Retina (tissue), 1 donor: ENCODE results near the gene TOX2.

Source experiments
- DNase-seq: peaks from one replicate; pipeline ENCODE4 v3.0.0-alpha.2; 2016

Gene TOX2

DNA sequence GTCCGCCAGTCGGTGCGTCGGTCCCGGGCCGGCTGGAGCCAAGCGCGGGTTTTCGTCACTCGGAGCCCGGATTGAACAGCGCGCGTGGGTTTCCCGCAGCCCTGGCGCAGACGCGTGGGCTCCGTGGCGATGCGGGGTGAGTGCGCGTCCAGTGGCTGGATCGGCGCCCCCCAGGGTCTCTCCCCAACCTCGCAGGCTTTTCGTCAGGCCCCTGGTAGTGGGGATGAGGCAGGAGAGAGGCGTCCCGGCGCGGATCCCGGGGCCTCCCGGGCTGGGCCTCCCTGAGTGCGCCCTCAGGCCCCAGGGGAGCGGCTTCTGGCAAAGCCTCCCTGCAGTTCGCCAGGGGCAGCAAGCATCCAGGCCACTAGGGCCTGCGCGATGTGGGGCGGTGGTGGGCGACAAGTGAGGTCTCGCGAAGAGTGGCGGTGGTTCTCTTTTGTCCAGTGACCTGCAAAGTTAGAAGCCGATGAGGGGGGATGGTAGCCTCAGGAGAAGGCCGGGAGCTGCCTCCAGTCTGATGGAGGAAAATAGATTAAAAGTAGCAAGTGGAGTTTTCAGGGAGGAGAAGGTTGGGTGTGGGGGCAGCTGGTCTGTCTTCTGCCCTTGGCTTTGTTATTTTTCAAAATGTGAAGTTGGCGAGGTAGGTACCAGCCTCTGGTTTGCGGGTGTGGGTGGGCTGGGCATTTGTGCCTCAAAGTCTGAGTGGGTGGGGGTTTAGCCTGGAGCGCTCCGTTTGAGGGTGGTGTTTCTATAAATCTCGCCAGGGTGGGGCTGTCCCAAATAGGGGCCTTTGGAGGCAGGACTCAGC, 1.6 kb downstream of the TOX2 start:
- DNase-seq, result no peak

DNA sequence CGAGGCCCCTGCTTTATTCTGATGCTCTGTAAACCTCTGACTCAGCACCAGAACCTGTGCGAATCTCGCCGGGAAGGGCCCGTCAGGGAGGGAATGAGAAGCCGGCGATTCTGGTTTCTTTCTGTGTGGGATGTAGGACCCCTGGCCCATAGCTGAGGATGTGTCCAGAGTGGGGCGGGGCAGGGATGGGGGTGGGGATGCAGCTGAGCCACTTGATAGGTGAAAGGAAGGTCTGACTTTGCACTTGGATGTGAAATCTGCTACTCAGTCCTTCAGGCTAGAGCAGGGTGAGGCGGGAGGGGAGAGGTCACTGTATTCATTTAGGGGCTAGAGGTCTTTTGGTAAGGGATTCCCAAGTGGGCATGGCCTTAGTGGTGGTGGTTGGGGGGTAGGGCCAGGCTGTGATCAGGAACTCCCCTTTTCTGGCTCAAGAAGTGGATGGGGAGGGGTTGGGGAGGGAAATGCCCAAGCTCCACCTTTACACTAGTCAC, 2.3 kb downstream of the TOX2 start:
- DNase-seq, result peak; percentile 14

DNA sequence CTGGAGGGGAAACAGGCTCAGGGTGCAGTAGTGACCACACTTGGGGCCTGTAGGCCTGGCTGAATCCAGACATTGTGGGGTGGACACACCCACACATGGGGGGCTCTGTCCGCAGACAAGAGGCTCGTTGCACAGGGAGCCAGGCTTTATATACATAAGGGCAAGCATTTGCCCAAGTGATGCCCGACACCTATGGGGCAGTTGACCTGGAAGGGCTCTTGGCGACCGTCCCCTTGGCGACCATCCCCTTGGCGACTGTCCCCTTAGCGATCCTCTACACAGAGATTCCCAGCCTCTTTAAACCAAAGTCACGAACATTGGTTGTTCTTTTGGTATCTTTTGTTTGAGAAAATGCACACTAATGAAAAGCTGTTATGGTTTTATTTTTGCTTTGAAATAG, 2.7 kb downstream of the TOX2 start:
- DNase-seq, result peak; percentile 46

DNA sequence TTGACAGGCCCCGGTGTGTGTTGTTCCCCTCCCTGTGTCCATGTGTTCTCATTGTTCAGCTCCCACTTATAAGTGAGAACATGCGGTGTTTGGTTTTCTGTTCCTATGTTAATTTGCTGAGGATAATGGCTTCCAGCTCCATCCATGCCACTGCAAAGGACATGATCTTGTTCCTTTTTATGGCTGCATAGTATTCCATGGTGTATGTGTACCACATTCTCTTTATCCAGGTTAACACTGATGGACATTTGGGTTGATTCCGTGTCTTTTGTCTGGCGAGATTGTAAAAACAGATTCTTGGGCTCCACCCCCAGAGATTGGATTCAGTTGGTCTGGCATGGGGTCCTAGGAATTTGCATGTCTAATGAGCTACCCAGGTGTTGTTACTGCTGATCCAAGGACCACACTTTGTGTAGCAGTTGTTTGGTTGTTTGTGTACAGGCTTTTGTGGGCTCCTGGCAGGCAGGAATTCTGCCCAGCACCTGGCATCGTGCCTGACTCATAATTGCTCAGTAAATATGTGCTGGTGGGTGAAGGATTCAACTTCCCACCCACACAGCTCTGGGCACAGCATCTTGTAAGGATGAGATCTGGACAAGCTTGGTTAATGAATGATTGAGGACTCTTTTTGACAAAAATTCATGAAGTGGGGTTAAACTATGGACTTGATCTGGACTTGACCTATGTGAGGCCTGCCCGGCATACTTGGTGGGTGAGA, 5.2 kb downstream of the TOX2 start:
- no peak for DNase-seq

DNA sequence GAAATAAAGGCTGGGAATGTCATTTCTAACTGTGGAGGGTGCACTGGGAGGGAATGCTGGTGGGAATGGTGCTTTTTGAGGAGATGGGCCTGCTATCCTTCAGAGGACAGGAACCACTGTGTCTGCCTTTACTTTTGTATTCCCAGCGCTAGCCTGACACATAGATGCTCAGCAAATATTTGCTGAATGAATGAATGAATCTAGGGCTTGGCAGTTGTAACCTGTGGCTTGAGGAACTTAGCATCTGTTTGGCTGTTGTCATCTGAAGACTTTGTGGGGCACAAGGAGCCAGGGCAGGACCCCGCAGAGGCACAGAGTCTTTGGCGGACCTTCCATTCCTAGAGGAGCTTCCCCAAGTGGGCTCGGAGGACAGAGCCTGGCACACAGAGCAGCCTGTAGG, 6.1 kb downstream of the TOX2 start:
- DNase-seq, result no peak

DNA sequence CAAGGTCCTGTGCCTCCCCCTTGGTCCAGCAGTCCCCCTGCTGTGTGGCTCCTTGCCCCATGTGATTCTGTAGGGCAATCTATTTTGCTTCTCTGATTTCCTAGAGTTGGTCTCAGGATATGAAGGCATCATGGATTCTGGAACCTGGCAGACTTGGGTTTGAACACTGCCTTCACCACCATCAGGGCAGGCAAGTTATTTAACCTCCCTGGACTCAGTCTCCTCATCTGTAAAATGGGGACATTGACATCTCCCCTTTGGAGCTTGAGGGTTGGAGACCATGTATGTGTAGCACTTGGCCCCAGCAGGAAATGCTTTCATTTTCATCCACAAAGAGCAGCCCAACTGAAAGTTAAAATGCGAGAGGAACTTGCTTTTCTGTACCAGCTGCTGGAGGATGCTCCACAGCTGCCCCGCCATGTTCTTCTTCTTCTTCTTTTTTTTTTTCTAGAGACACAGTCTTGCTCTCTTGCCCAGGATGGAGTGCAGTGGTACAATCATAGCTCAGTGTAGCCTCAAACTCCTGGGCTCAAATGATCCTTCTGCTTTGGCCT, 6.7 kb downstream of the TOX2 start:
- no peak for DNase-seq

DNA sequence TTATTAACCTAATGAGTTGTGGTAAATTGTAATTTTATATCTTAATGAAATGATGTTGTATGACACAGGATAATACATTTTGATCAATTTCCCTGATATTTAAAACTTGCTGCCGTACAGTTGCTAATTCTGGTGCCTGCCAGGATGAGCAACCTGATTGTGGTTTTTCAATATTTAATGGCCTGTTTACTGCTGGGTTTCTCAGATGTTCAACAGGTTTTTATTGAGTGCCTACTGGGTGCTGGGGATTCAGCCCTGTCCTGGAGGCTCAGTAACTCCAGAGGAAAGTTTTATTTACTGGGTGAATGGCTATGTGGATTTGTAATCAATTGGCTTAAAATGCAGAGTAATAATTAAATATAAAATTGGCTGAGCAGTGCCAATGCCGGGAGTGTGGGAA, 8.0 kb downstream of the TOX2 start:
- DNase-seq, result no peak

DNA sequence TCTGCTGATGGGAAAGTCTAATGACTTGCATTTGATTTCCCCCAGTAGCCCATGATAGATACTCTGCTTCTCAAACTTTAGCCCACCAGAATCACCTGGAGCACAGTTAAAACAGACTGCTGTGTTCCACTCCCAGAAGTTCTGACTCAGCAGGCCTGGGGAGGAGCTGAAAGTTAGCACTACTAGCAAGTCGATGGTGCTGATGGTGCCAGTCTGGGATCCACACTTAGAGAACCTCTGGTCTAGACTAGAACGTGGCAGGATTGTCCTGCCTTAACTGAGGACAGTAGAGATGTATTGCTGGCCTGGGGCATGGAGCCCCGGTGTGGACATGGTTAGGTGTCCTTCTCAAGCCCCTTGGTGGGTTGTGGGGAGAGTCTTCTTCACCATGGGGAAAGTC, 8.7 kb downstream of the TOX2 start:
- DNase-seq, result no peak

DNA sequence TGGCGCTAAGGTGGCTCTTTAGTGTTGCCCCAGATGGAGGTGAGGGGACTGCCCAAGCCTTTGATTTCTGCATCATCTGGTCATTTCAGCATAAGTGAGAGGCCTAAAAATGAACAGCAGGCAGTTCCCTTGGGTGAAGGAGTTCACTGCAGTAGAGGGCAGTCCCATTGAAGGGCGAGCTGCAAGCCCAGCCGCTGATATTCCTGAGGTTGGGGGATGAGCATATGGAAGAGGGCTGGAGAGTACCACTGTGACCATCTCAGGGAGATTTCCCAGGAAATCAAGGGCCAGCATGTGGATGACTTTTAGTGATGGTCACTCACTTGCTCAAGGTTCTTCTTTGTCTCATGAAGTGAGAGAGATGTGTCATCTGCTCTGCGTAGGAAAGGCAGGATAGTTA, 9.3 kb downstream of the TOX2 start:
- peak; percentile 15 for DNase-seq

DNA sequence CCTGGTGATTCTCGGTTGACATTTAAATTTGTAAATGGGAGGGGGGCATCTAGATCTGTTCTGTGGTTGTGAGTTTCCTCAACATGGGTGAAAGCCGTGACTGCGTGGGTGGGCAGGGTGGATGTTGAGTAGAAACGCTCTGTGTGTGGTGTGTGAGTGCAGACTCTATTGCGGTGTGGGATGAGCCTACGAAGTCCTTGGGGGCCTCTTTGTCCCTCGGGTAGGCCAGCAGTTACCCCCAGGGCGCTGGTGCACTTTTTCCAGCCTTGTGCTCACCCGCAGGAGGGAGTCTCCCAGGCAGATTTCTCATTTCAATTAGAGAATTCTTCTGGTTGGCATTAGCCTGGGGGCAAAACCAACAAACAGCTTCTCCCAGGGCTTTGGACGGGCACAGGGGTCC, 10.6 kb downstream of the TOX2 start:
- DNase-seq, result no peak

DNA sequence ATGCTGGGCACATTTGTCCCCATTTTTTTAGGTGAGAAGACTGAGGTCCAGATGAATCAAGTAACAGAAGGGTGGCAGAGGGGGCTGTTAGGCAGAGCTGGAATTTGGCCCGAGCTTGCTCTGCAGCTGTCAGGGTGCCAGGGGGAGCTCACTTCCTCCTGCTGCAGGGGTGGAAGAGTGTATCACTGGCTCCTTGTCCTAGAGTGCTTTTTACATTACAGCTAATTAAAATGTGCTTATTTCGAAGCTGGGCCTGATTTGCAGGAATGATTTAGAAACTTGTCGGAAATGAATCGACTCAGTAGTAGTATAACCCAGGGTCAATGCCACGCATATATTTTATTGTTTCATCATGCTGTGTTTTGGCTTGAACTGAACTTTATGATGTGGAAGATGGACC, 11.1 kb downstream of the TOX2 start:
- no peak for DNase-seq

DNA sequence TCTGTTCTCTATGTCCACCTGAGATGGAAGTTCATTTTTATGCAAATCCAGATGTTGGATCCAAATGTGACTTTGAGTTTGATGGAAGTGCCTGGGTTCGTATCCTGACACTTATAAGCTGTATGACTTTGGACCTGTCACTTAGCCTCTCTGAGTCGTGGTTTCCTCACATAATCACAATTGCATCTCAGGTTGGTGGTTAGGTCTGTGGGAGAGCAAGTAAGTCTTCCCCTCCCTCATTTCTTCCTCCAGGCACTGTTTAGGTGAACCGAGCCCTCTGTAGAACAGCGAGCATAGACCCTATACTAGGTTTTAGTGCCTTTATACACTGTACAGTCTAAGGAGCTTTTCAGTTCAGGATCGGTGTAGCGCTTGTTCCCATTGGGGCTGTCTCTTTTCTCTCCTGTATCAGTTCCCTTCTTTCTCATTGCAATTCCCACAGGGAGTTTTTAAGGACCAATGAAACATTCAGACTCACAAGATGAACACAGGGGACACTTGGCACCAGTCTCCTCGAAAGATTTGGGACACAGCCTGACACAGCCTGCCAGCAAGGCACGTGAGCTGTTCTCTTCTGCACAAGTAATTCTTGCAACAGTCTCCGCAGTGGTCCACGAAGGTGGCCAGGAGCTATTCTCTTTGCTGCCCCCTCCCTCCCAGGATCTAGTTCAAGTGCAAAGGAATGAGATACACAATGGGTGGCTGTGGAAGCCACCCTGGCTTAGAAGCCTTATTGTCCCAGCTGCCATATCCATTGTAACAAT, 11.8 kb downstream of the TOX2 start:
- DNase-seq, result no peak

DNA sequence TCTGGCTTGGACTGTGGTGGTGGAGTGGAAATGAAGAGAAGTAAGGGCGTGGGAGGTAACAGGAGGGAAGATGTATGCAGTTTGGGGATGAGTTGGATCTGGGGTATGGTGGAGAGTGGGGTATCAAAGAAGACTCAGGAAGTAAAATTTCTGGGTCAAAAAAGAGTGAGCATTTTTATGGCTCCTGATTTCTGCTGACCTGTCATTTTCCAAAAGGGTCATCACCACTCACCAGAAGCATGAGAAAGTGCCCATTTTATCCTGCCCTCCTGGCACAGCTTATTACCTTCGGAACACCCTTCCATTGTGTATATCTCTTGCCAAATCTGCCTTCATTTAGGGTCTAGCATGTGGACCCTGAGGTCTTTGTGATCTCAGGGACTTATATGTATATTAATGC, 17.3 kb downstream of the TOX2 start:
- no peak for DNase-seq

DNA sequence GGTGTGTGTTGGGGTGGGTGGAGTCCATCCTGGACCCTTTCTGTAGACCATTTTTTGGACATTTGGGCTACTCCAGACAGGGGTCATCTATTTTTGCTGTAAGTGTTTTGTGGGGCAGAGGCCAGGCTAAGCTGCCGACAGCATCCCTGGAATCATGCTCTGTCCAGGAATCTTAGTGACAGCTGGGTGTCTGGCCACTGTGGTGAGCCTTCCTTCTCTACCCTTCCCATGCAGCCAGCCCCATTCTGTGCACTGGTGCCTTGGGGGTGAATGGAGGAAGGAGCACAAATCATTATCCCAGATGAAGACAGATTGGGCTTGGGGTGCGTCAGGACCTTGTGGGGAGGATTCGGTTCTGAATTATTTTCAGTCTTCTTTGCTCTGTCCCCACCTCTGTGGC, 20.2 kb downstream of the TOX2 start:
- DNase-seq, result no peak

DNA sequence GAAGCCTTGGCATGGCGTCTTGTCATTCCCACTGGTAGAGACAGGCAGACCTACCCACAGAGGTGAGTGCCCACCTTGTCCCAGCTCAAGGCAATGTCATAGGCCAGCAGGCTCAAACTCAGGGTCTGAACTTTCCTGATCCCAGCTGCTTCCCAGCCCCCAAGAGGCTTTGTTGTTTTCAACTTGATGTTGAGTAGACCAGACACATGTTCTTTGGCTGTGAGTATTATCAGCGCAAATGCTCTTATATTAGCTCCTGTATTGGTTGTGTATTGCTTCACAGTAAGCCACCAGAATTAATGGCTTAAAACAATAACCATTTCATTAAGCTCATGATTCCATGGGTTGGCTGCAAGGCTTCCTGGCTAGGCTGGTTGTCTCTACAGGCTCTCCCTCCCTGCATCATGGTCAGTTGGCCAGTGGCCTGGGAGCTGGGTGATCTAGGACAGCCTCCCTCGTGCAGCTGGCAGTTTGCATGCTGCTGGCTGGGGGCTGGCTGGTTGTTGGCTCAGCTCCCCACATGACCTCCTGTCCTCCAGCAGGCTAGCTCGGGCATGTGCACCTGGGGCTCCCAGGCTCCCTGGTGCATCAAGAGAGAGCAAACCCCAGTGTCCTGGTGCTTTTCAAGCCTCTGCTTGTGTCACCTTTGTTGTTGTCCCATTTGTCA, 21.6 kb downstream of the TOX2 start:
- peak; percentile 55 for DNase-seq

DNA sequence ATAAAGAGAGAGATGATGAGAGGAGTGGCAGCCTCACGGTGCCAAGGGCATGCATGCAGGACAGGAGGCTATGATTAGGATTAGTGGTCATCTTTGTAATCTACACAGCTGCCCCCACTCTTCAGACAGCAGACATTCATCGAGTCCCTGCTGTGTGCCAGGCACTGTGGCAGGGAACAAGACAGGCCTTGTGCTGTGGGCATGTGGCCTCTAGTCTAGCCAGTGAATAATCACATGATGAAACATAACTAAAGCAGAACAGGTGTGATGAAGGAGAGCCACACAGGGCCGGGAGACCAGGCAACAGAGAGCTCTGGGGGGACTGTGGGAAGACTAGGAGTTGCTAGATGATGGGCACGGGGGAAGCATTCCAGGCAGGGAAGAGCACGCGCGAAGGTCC, 22.2 kb downstream of the TOX2 start:
- DNase-seq, result no peak

DNA sequence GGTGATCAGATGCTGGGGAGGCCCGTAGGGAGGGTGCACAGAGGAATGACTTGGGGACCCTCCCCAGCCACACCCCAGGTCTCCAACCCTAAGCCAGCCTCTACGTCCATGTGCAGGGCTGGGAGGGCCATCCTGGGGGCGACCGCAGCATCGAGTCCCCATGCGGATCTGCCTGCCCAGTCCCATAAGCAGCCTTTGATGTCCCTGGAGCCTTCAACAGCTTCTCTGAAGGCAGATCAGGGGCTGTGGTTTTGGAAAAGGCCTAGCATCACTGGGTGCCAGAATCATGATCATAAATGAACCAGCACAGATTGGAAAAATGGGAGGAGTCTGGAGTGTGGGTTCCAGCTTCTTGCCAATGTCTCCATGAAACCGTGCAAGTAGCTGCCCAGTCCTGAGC, 22.9 kb downstream of the TOX2 start:
- no peak for DNase-seq

DNA sequence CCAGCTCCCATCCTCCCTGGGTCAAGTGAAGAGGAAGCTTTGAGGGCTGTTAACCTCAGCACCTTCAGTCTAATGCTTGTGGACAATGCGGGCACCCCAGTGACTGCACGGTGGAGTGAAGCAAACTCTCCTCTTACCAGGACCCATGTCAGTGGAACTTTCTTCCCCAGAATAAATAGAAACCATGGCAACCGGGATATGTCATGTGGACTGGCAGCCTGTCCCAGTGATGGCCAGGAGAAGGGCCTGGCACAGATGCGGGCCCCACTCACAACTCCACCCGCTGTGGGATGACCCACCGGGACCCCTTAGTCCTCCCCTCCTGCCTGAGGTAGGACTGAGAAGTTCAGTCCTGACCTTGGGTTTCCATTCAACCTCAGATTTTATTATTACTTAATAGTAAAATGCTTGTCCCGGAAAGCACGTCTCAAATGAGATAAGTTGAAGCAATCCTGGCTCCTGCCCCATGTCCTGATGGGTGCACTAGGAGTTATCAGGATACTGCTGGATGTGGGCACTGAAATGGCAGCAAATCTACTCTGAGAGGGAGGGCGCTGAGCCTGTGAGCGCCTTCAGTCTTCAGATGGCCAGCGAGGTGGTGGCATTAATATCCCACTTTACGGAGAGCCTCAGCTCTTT, 23.5 kb downstream of the TOX2 start:
- no peak for DNase-seq

DNA sequence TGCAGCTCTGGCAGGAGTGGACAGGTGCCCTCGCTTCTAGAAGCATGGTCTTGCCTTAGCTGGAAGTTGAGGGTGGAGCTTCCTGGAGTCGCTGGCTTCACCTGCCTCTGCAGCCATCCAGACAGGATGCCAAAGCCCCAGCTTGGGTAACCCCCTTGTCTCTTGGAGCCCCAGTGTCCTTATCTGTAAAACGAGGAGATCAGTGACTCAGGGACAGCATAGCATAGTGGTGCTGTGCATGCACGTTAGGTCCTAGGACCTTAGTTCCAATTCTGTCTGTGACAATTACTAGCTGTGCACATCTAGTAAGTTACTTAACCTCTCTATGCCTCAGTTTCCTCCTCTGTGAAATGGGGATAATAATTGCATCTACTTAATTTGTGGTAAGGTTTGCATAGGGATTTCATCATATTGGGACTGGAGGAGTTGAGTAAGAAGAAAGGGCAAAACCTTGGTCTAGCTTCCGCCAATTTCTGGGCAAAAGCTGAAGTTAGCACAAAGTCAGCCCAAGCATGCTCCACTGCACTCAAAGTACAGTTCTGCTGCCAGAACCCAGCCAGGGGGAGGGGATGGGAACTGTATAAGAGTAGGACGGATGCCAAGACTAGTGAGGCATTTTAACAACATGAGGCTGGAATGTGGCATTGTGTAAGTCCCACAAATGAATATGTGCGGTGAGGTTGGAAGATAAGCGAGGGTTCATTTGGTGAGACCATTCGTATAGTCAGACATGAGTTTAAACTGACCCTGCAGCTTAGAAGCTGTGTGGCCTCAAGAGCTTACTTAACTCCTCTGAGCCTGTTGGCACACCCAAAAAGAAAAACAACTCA, 24.5 kb downstream of the TOX2 start:
- no peak for DNase-seq

DNA sequence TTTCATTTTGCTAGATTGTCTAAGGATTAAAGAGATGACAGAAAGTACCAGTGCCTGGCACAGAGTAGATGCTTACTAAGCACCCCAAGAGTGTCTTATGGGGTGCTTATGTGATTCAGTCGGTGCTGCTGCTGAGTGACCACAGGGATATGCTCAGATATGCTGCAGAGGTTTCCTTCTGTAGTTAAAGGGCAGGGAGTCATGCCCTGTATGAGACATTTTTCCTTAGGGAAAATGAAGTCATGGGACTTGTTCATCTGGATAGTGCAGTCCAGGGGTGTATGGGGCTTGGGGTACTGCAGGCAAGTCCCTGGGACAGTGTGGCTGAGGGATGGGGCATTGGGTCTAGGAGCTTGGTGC, 25.1 kb downstream of the TOX2 start:
- DNase-seq, result no peak

DNA sequence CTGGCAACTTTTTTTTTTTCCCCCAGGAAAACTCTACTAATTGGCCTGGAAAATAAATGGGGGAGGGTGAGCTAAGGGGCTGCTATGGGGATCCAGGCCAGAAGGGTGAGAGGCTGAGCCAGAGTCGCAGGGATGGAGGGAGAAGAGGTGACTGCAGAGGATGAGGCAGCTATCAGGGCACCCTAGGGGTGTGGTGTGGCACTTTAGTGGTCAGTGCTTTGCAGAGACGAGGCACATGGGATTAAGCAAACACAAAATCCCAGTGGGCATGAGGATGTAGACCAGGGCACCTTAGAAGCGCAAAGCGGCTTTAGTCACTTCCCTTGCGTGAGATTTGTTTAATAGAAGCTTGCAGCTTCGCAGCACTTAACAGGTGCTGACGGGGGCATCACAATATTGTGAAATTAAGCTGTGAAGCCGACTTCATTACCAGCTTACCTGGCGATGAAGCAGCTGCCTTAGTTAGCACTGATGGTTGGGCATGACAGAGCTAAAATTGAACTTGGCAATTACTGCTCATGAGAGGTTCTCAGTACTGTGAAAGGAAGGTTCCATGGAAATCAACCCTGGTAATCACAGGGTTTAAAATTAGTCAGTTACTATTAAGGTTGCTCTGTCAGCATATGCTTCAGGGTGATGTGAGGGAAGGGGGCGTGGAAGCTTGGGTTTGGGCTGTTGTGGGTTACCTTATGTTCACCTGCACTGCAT, 26.0 kb downstream of the TOX2 start:
- no peak for DNase-seq
